CD4-positive, alpha-beta memory T cell (primary cell): ENCODE measurements around the gene CDCA7L. TPM values are rescaled to one million over a fixed set of nuclear protein-coding genes. Genes with fewer than 3 reads are reported as not detected.
A peak's percentile ranks its signal among the peaks of the same experiment; 100 is the strongest.

Source experiments
- CTCF ChIA-PET: fragments of 350-600 bp; sonication (Branson Sonifier 250); formaldehyde crosslinking; loops from one replicate; lab custom pipeline; 2021; ENCODE audit warnings: inconsistent platforms; ENCODE audit not compliant: partially characterized antibody; lab: Charles Lee
- POLR2A ChIA-PET: fragments of 350-600 bp; sonication (Branson Sonifier 250); formaldehyde crosslinking; loops from one replicate; lab custom pipeline; 2021; ENCODE audit not compliant: partially characterized antibody; lab: Charles Lee
- DNase-seq, 5 donors: peaks; one replicate each; pipeline versions ENCODE4 v3.0.0 to v3.0.0-alpha.2; 2020 to 2022; ENCODE audit warnings: mixed read lengths in 1 of 5
- H3K27ac ChIP-seq: one replicate; pipeline ENCODE4 v1.7.0; 2013; ENCODE audit warnings: low read depth, low read length
- H3K27me3 ChIP-seq: 2 replicates; pipeline ENCODE4 v1.7.0; 2013; ENCODE audit warnings: mild to moderate bottlenecking, low read length, moderate library complexity; ENCODE audit not compliant: insufficient read depth
- H3K36me3 ChIP-seq: 2 replicates; pipeline ENCODE4 v1.7.0; 2013; ENCODE audit warnings: mild to moderate bottlenecking, low read length, moderate library complexity; ENCODE audit not compliant: insufficient read depth
- H3K4me1 ChIP-seq: 2 replicates; pipeline ENCODE4 v1.7.0; 2013; ENCODE audit warnings: mild to moderate bottlenecking, low read length, moderate library complexity; ENCODE audit not compliant: insufficient read depth
- H3K4me3 ChIP-seq, 2 donors: one replicate each; pipeline ENCODE4 v1.7.0; 2013; ENCODE audit warnings: low read length in 2 of 2, mild to moderate bottlenecking in 1 of 2
- H3K9me3 ChIP-seq, 2 donors: one replicate each; pipeline ENCODE4 v1.7.0; 2013; ENCODE audit warnings: low read length in 2 of 2, control low read depth in 1 of 2; ENCODE audit not compliant: control insufficient read depth in 1 of 2
- H3K27ac Mint-ChIP-seq, 7 donors: one replicate each; pipeline ENCODE4 v1.8.0; 2020 to 2021; ENCODE audit warnings: mixed read lengths in 7 of 7, mild to moderate bottlenecking in 6 of 7, inconsistent platforms in 3 of 7, moderate library complexity in 3 of 7
- H3K27me3 Mint-ChIP-seq, 2 donors: one replicate each; pipeline ENCODE4 v1.8.0; 2020 to 2021; ENCODE audit warnings: mixed read lengths in 2 of 2
- H3K36me3 Mint-ChIP-seq, 2 donors: one replicate each; pipeline ENCODE4 v1.8.0; 2020 to 2021; ENCODE audit warnings: mixed read lengths in 2 of 2, inconsistent platforms in 1 of 2, mild to moderate bottlenecking in 1 of 2
- H3K4me1 Mint-ChIP-seq, 4 donors: one replicate each; pipeline ENCODE4 v1.8.0; 2020 to 2021; ENCODE audit warnings: mixed read lengths in 4 of 4, mild to moderate bottlenecking in 1 of 4
- H3K4me3 Mint-ChIP-seq, 8 donors: one replicate each; pipeline ENCODE4 v1.8.0; 2020 to 2021; ENCODE audit warnings: mixed read lengths in 8 of 8, mild to moderate bottlenecking in 7 of 8, moderate library complexity in 6 of 8, inconsistent platforms in 3 of 8
- H3K9me3 Mint-ChIP-seq, 8 donors: one replicate each; pipeline ENCODE4 v1.8.0; 2020 to 2021; ENCODE audit warnings: mixed read lengths in 8 of 8, mild to moderate bottlenecking in 5 of 8, inconsistent platforms in 3 of 8, moderate library complexity in 1 of 8
- intact Hi-C: fragments of 100-400 bp; cut with micrococcal nuclease; formaldehyde crosslinking; loops from one replicate; pipeline ENCODE4 v1.15.1; 2023
- polyA plus RNA-seq, 2 donors: library from polyadenylated mRNA; unstranded; fragments of 300-500 nt; fragmentation: Illumina TruSeq; gene quantifications; one replicate each; pipeline ENCODE4 v1.2.3, GENCODE V29; 2021
- total RNA-seq, 2 experiments: library from RNA; stranded (reverse); gene quantifications; one replicate each; pipeline ENCODE4 v1.2.3, GENCODE V29; 2021

CDCA7L gene
- total and polyA plus RNA-seq, 4 experiments from 2014 or later = 10.4 to 19.6 (median 16.4) TPM

DNA sequence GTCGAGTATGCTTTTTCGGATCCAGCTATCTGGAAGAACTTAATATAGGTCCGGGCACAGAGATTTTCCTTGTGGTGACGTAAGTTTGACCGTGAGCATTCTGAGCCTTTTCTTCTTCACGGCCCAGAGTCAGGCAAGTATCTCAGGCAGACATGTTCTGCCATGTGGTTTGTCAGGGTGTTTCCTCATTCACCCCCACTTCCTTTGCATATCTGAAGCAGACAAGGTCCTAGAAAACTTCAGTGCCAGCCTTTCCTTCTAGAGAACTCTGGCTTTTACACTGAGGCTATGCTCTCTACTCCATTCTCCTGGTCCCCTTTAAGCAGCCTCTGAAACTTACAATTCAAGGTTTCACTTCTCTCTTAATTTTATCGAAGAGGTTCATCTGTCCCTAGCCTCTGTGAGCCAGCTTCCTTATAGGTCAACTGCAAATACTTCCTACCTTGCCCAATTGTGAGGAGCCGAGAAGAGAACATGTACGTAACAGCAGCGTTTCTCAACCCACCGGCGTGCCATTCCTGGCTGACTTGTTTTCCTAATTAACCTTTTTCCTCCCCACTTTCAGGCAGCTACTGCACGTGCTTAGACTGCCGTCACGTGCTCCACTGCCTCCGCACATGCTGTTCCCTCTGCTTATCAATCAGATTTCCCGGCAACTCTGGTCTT lies 47.3 kb downstream of the CDCA7L start:
- Histone ChIP-seq H3K9me3 (no peaks in the 10 kb centered on the region), H3K36me3 (no peaks in the 10 kb centered on the region), H3K27ac (no peak overlapping the region), H3K27me3 (no peaks in the 10 kb centered on the region), H3K4me3 (peak overlapping the region; percentile 34 to 53), H3K4me1 (peaks cover 10% of the 10 kb centered on the region)
- peak overlapping the region; percentile 28 to 97 (median 91) for H3K27ac Mint-ChIP-seq
- CTCF ChIA-PET = interaction anchor here (1.1 to 1.8 kb wide), 3 partner anchors 11 to 103 kb away, joined by 3 to 6 read pairs (median 4); partner anchors contain the start of gene CDCA7L
- peaks cover 0 to 4% of the 10 kb centered on the region in 2 donors for H3K36me3 Mint-ChIP-seq
- H3K27me3 Mint-ChIP-seq = no peaks in the 10 kb centered on the region
- H3K9me3 Mint-ChIP-seq = no peaks in the 10 kb centered on the region
- intact Hi-C loops = no loop called here
- DNase-seq = peak in 4 of 5 donors; percentile 7 to 35 (median 22)
- POLR2A ChIA-PET = interaction anchor here (1.1 kb wide), 1 partner anchor 155 kb away, joined by 3 read pairs; no protein-coding TSS in a partner anchor
- H3K4me3 Mint-ChIP-seq = peak overlapping the region; percentile 75 to 88 (median 84)
- H3K4me1 Mint-ChIP-seq = peaks cover 11 to 23% (median 14%) of the 10 kb centered on the region in 4 donors

- Mint-ChIP-seq H3K4me3 (no peak overlapping the region), H3K27ac (no peak overlapping the region), H3K27me3 (no peaks in the 10 kb centered on the region), H3K4me1 (peaks cover 7 to 13% (median 9%) of the 10 kb centered on the region in 4 donors), H3K9me3 (no peaks in the 10 kb centered on the region), H3K36me3 (no peaks in the 10 kb centered on the region)
- no peaks in the 10 kb centered on the region for H3K9me3 ChIP-seq
- no peaks in the 10 kb centered on the region for H3K27me3 ChIP-seq
- no peak overlapping the region for H3K27ac ChIP-seq
- H3K4me3 ChIP-seq = no peak overlapping the region
- intact Hi-C loops = no loop called here
- no peaks in the 10 kb centered on the region for H3K36me3 ChIP-seq
- ChIA-PET CTCF (no interaction called here), POLR2A (no interaction called here)
- peaks cover 5% of the 10 kb centered on the region for H3K4me1 ChIP-seq
- no peak for DNase-seq
These were observed 52.3 kb downstream of the CDCA7L start for GRCh38 chr7:21893401-21893800.

DNA sequence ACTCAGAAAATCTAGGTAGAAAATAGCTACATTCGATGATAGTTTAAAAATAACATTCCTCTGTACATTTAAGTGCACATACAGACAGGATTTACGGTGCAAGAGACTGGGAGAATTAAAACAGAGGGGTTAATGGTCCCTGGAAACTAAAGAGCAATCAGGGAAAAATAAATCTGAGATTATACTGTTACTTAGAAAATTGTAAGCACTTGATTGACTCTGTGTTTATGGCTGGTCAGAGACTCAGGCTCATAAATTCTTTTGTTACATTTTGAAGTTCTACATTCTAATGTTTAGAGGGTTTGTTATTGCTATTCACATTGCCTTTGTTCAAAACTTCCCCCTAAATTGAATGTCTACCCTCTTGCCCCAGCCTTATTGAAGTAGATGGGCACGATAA lies 54.4 kb downstream of the CDCA7L start:
- H3K36me3 ChIP-seq = no peaks in the 10 kb centered on the region
- Mint-ChIP-seq H3K4me1 (no peaks in the 10 kb centered on the region), H3K4me3 (no peak overlapping the region), H3K27ac (peak overlapping the region in 1 of 7 donors; percentile 5), H3K36me3 (no peaks in the 10 kb centered on the region), H3K9me3 (no peaks in the 10 kb centered on the region), H3K27me3 (no peaks in the 10 kb centered on the region)
- POLR2A ChIA-PET = no interaction called here
- CTCF ChIA-PET = no interaction called here
- intact Hi-C loops = no loop called here
- H3K27ac ChIP-seq = no peak overlapping the region
- no peaks in the 10 kb centered on the region for H3K4me1 ChIP-seq
- H3K4me3 ChIP-seq = no peak overlapping the region
- no peaks in the 10 kb centered on the region for H3K27me3 ChIP-seq
- H3K9me3 ChIP-seq = no peaks in the 10 kb centered on the region
- DNase-seq = no peak

DNA sequence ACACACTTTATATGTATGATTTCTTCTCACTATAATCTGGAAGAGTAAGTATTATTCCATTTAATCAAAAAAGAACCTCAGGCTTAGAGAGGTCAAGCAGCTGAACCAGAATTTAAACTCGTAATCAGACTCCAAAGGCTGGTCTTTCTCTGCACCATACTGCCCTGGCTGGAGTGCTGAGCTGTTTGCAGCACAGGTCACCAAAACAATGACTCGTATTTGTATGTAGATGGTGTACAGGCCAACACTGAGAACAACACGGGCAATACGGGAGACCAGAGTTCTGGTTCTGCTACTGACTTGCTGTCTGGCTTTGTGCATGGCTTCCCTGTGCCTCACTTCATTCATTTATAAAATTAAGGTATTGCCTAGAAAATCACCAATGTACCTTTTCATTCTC lies 57.9 kb downstream of the CDCA7L start:
- H3K36me3 ChIP-seq = no peaks in the 10 kb centered on the region
- DNase-seq = no peak
- no peak overlapping the region for H3K27ac ChIP-seq
- H3K27me3 ChIP-seq = no peaks in the 10 kb centered on the region
- no peaks in the 10 kb centered on the region for H3K9me3 Mint-ChIP-seq
- H3K27ac Mint-ChIP-seq = no peak overlapping the region
- CTCF ChIA-PET = no interaction called here
- intact Hi-C loops = no loop called here
- no peaks in the 10 kb centered on the region for H3K4me1 Mint-ChIP-seq
- no peak overlapping the region for H3K4me3 ChIP-seq
- H3K9me3 ChIP-seq = no peaks in the 10 kb centered on the region
- POLR2A ChIA-PET = no interaction called here
- H3K4me1 ChIP-seq = no peaks in the 10 kb centered on the region
- no peaks in the 10 kb centered on the region for H3K36me3 Mint-ChIP-seq
- H3K4me3 Mint-ChIP-seq = no peak overlapping the region
- no peaks in the 10 kb centered on the region for H3K27me3 Mint-ChIP-seq

- intact Hi-C loops = no loop called here
- CTCF ChIA-PET = no interaction called here
- POLR2A ChIA-PET = no interaction called here
These were observed 58.3 kb downstream of the CDCA7L start for GRCh38 chr7:21887353-21887752.

GRCh38 chr7:21886396-21886795 lies 59.3 kb downstream of the CDCA7L start:
- Histone ChIP-seq H3K9me3 (no peaks in the 10 kb centered on the region), H3K27ac (no peak overlapping the region), H3K4me3 (no peak overlapping the region), H3K4me1 (no peaks in the 10 kb centered on the region), H3K36me3 (no peaks in the 10 kb centered on the region), H3K27me3 (no peaks in the 10 kb centered on the region)
- H3K9me3 Mint-ChIP-seq = no peaks in the 10 kb centered on the region
- H3K27me3 Mint-ChIP-seq = no peaks in the 10 kb centered on the region
- ChIA-PET POLR2A (no interaction called here), CTCF (no interaction called here)
- DNase-seq = no peak
- H3K36me3 Mint-ChIP-seq = no peaks in the 10 kb centered on the region
- no peaks in the 10 kb centered on the region for H3K4me1 Mint-ChIP-seq
- H3K4me3 Mint-ChIP-seq = no peak overlapping the region
- intact Hi-C loops = no loop called here
- H3K27ac Mint-ChIP-seq = no peak overlapping the region

More at GRCh38 chr7:21887353-21887752, 58.3 kb downstream of the CDCA7L start:
- DNase-seq = no peak
- Histone ChIP-seq H3K27me3 (no peaks in the 10 kb centered on the region), H3K4me1 (no peaks in the 10 kb centered on the region), H3K9me3 (no peaks in the 10 kb centered on the region), H3K4me3 (no peak overlapping the region), H3K27ac (no peak overlapping the region), H3K36me3 (no peaks in the 10 kb centered on the region)
- no peak overlapping the region for H3K4me3 Mint-ChIP-seq
- H3K4me1 Mint-ChIP-seq = no peaks in the 10 kb centered on the region
- H3K36me3 Mint-ChIP-seq = no peaks in the 10 kb centered on the region
- no peak overlapping the region for H3K27ac Mint-ChIP-seq
- no peaks in the 10 kb centered on the region for H3K27me3 Mint-ChIP-seq
- H3K9me3 Mint-ChIP-seq = no peaks in the 10 kb centered on the region

DNA sequence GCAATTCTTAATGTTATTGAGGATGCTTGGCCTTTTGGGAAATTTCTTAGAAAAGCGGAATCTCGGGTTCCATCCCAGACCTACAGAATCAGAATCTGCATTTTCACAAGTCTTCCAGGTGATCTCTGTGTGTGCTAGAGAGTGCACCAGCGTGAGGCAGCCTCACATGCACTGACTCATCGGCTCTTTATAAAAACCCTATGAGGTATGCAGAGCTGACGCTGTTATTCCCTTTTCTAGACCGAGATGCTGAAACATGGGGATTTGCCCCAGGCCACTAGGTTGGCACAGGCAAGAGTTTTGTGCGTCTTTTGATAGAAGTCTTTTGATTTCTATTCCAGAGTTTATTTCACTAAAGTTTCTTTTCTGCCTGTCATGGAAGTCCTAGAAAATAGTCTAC lies 61.2 kb downstream of the CDCA7L start:
- POLR2A ChIA-PET = no interaction called here
- DNase-seq = no peak
- Histone ChIP-seq H3K9me3 (no peaks in the 10 kb centered on the region), H3K27me3 (no peaks in the 10 kb centered on the region), H3K4me3 (no peak overlapping the region), H3K36me3 (no peaks in the 10 kb centered on the region), H3K4me1 (no peaks in the 10 kb centered on the region), H3K27ac (no peak overlapping the region)
- Mint-ChIP-seq H3K4me1 (no peaks in the 10 kb centered on the region), H3K9me3 (no peaks in the 10 kb centered on the region), H3K4me3 (no peak overlapping the region), H3K36me3 (no peaks in the 10 kb centered on the region), H3K27ac (no peak overlapping the region), H3K27me3 (no peaks in the 10 kb centered on the region)
- intact Hi-C loops = no loop called here
- CTCF ChIA-PET = no interaction called here
